NCI-H526 treated with DMSO at 0.1 percent for 48 hours (cell line): Measurements from ENCODE around the gene C1orf167.

Experiments used
- DNase-seq: peaks from one replicate; lab custom pipeline; 2025; lab: John Stamatoyannopoulos, UW

The C1orf167 gene

GRCh38 chr1:11761285-11761684 lies 708 bp upstream of the C1orf167 start:
- DNase-seq, result no peak

- DNase-seq, result no peak
These were observed 2.1 kb downstream of the C1orf167 start for GRCh38 chr1:11764115-11764514.

DNA sequence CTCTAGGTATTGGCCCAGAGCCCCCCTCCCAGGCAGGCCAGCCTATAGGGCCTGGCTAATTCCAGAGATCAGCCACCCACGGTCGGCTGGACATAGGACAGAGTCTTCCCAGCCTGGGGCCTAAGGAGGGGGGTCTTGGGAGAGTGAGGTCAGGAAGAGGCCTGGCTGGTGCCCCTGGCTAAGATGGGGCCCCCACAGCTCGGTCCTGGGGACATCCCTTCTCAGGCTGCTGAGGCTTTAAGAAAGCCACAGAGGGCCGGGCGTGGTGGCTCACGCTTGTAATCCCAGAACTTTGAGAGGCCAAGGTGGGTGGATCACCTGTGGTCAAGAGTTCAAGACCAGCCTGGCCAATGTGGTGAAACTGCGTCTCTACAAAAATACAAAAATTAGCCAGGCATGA lies 2.5 kb downstream of the C1orf167 start:
- no peak for DNase-seq

DNA sequence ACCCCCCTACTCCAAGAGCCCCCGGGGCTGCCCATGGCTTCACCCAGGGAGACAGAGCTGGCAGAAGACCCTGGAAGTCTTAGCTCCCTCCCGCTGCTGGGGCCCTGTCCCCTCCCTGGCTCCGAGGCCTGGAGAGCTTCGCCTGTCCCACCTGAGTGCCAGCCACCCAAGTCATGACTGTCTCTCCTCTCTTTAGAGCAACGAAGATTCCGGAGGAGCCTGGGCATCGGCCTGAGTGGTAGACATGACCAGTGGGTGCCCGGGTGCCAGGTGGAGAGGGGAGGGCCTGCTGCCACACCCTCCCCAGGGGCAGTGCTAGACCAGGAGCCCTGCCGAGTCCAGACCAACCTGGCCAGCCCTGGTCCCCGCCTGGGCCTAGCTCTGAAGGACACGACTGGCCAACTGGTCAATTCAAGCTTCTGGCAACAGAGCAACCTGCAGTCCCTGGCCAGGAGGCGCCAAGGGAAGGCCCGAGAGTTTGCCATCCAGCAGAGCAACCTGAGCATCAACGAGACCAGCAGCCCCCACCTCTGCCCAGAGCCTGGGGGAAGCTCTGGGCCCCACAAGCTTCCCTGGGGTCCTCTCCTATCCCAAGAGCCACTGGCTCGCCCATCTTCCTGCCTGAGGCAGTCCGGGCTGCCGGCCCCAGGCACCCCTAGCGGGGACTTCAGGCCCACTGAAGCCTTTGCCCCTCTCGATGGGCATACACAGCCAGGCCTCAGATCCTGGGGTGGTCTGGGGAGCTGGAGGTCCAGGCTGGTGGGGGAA lies 3.9 kb downstream of the C1orf167 start:
- DNase-seq, result no peak

DNA sequence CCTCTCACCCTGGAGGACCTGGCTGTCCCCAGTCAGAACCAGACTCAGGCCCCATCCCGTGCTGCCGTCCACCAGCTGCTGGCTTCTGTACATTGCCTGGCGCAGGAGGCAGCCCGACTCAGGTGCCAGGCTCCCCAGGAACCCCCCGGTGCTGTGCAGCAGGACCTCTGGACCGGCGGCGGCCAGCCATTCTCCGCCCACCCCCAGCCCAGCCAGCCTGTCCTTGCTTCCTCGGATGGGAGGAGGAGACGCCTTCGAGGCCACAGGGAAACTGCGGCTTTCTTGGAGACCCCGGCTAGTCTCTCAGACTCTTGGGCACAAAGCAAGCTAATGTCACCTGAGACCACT lies 4.4 kb downstream of the C1orf167 start:
- DNase-seq, result no peak

GRCh38 chr1:11767922-11768704 lies 6.1 kb downstream of the C1orf167 start:
- DNase-seq, result no peak

- no peak for DNase-seq
These were observed 6.8 kb downstream of the C1orf167 start for GRCh38 chr1:11768821-11769220.

DNA sequence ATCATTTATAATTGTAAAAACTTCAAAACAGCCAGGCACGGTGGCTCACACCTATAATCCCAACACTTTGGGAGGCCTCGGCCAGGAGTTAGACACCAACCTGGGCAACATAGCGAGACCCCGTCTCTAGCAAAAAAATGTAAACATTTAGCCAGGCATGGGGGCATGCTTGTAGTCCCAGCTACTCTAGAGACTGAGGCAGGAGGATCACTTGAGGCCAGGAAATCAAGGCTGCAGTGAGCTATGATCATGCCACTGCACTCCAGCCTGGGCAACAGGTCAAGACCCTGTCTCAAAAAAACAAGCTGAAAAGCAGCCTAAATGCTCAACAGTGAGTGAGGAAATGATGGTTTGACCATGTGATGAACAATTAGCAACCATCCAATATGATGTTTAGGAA lies 7.3 kb downstream of the C1orf167 start:
- DNase-seq, result no peak

GRCh38 chr1:11770011-11770410 lies 8.0 kb downstream of the C1orf167 start:
- DNase-seq, result no peak

- no peak for DNase-seq
These were observed 9.6 kb downstream of the C1orf167 start for GRCh38 chr1:11771481-11772043.

DNA sequence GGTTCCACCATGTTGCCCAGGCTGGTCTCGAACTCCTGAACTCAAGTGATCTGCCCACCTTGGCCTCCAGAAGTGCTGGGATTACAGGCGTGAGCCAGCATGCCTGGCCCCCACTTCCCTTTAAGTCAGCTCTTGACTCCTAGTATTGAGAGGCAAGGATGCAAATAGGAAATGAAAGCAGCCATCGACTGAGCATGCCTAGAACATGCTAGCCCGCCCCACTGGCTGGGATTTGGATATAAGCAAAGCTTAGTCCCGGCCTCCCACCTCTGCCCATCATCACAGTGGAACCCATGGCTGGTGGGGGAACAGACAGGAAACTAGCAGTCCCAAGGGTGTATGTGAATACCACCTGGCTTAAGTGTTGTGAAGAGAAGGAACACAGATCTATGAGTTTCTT lies 10.5 kb downstream of the C1orf167 start:
- DNase-seq, result no peak

DNA sequence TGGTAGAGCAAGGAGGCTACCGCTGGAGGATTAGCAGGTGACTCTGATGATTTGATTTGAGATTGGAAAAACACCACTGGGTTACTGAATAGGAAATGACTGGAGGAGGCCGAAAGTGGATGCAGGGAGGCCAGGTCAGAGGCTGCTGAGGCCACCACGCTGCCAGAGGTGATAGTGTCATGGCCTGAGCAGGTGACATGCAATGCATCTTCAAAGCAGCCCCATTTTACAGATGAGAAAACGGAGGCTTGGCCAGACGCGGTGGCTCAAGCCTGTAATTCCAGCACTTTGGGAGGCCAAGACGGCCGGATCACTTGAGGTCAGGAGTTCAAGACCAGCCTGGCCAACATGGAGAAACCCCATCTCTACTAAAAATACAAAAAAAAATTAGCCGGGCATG lies 12.8 kb downstream of the C1orf167 start:
- DNase-seq, result no peak

DNA sequence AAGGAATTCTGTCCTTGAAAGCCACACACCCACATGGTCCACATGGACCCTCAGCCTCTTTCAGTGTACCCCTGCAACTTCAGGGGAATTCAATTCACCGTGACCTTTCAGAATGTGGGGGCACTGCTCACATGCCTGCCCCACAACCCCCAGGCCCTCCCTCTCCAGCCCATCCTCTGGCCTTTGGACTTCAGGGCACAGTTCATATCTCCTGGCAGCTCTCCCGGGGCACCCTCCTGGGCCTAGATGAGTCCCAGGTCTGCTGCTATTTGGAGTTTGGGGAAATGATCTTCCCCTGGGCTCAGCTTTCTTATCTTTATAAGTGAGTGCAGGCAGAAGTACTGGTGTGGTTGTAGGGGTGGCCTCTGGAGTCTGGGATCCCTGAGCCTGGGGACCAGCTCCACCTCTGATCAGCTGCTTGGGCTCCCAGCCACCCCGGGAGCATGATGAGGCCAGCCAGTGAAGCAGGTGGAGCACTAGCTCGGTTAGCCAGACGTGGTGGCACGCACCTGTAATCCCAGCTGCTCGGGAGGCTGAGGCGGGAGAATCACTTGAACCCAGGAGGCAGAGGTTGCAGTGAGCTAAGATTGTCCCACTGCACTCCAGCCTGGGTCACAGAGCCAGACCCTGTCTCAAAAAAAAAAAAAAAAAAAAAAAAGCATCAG lies 15.8 kb downstream of the C1orf167 start:
- no peak for DNase-seq

- DNase-seq, result no peak
These were observed 16.3 kb downstream of the C1orf167 start for GRCh38 chr1:11778336-11778735.

GRCh38 chr1:11778844-11779623 lies 17.0 kb downstream of the C1orf167 start:
- no peak for DNase-seq

DNA sequence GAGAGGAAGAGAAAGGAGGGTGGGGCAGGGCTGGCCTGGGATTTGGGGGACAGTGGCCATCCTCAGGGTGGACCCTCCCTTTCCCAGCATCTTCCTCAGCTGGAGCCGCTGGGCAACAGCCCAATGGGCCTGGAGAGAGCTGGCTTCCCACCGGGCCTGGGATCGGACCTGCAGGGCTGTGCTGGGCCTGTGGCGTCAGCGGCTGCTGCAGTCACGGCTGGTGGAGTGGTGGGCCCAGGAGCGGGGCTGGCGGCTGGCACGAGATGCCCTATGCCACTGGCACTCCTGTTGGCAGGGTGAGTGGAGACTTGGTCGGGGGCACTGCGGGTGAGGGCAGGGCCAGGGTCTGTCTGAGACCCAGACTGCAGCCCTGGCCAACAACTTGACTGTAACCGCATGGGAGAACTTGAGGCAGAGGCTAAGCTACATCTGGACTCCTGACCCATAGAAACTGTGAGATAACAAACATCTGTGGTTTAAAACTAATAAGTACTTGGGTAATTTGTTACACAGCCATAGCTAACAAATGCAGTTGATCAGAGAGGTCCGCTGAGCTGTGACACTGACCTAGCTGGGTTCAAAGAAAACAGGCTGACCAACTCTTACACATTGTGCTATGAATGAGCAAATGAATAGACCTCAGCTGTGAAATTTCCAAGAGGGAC lies 17.9 kb downstream of the C1orf167 start:
- DNase-seq, result no peak

- DNase-seq, result no peak
These were observed 18.6 kb downstream of the C1orf167 start for GRCh38 chr1:11780380-11781147.

GRCh38 chr1:11781297-11781696 lies 19.3 kb downstream of the C1orf167 start:
- DNase-seq, result no peak

DNA sequence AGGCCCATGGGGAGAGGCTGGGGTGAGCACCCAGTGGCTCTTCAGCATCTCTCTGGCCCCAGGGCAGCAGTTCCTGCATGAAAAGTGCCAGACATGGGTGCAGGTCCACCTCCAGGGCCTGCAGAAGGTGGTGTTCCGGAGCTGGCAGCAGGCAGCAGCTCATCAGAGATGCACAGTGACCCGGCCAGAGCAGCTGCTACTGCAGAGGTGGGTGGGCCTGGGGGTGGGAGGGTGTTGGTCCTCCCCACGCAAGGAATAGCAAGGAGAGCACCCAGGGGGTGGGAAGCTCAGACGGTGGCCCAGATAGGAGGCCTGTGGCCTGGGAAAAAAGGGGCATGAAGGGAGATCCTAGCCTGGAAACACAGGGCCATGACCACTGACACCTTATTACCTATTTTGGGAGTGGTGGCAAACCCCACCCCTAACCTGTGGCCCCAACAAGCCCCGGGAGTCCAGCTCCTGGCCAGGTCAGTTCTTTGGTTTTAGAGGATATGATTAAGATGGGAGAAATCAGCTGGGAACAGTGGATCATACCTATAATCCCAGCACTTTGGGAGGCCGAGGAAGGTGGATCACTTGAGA lies 20.2 kb downstream of the C1orf167 start:
- DNase-seq, result no peak

DNA sequence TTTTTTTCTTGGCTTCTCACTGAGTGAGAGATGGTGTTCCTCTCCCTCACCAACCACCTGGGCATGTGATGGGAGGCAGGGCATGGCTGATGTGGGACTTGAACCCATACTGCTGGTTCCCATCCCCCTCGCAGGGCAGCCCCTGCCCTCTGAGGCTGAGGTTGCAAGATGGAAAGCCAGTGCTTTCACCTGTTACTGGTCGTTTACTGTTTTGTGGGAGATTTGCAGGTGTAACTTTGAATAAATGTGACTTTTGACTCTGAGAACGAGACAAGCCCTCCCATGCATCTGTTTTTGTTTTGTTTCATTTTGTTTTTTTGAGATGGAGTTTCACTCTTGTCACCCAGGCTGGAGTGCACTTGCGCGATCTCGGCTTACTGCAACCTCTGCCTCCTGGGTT lies 21.6 kb downstream of the C1orf167 start:
- DNase-seq, result no peak
